ENCODE data around the gene CERKL. TPM values are rescaled to one million over a fixed set of nuclear protein-coding genes. Genes with fewer than 3 reads are reported as not detected.

The CERKL gene, protein sequence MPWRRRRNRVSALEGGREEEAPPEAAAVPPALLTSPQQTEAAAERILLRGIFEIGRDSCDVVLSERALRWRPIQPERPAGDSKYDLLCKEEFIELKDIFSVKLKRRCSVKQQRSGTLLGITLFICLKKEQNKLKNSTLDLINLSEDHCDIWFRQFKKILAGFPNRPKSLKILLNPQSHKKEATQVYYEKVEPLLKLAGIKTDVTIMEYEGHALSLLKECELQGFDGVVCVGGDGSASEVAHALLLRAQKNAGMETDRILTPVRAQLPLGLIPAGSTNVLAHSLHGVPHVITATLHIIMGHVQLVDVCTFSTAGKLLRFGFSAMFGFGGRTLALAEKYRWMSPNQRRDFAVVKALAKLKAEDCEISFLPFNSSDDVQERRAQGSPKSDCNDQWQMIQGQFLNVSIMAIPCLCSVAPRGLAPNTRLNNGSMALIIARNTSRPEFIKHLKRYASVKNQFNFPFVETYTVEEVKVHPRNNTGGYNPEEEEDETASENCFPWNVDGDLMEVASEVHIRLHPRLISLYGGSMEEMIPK
- total RNA-seq = not detected in 2 replicates

DNA sequence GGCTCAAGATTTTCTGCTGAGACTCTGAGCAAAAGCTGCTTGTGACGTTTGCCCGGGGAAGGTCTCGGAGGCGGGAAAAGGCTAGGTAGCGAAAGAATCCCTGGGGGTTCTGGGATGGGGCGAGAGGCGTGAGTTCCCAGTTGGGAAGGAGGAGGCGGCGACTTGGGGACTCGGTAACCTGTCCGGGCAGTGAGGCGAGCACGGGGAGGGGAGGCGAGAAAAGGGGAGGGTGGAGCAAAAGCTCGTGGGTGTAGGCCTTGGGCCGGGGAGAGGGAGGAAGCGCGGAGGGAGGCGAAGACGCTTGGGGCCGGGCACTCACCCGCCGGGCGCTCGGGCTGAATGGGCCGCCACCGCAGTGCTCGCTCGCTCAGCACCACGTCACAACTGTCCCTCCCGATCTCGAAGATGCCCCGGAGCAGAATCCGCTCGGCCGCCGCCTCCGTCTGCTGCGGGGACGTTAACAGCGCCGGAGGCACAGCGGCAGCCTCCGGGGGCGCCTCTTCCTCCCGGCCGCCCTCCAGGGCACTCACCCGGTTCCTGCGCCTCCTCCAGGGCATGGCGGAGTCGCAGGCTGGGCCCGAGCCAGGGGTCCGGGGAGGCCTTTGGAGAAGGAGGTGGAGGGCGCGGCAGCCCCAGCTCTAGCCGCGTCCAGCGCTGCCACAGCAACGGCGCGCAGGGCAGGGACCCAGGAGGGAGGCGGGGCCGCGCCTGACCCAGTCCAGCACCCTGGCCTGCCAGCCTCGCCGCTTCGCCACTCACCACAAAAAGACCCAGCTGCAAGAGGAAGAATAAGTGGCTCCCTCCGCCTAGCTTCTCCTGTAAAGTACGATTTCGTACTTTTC lies at the start of gene CERKL:
Gene CERKL, minus strand, starts transcription at position 656 of the 842 bp plus-strand sequence. Its CDS starts 99 bp downstream, at position 557.

DNA sequence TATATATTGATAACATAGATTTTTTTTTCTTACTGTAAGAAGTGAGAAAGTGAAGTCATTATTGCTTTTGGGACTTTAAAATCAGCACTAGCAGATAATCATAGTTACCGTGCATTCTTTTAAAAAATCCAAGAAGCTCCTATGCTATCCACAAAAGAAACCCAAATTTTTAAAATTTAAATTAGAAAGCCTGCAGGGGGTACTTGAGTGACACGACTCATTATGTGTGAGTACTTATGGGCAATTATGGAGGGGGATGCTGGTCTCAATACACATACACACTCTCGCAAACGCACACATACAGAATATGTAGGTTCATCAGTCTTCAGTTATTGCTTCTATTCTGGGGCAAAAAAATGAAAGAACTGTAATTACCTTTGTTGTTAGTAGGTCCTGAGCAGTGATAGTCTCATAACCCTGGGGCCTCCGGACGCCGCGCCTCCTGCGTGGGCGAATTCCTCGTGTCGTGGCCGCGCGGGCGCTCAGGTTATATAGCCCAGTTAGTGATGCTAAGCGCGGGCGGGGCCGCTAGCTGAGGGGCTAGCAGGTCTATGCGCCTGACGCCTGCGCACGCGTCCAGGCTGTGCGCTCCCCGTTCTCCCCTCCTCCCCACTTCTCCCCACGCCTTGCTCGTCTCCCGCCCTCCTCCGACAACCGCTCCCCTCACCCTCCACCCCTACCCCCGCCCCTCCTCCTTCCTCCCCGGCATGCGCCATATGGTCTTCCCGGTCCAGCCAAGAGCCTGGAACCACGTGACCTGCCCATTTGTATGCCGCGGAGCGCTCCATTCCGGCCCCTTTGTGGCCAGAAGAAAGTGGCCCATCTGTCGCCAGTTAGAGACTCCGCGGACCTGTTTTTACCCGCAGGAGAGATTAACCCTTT lies 23.4 kb upstream of the CERKL start, which contains the start of gene NEUROD1:
Gene NEUROD1, minus strand, starts transcription at position 463 of the 882 bp plus-strand sequence. CDS start 1,657 bp downstream, outside the sequence.

Other genes with a start within 250 kb of the CERKL start
- 1.6 and 3.6 TPM in 2 replicates for gene ITGA4, start 199.7 kb downstream of the CERKL start, total RNA-seq
- not detected in 2 replicates for gene NEUROD1, start 23.4 kb upstream of the CERKL start, total RNA-seq
- 59.0 and 64.7 TPM in 2 replicates for gene ITPRID2, start 234.6 kb upstream of the CERKL start, total RNA-seq